HG02852 (cell line): ENCODE measurements around the gene TECPR2.
"Not testable (repeated sequence)": the region's sequence is repeated elsewhere in the genome, so short reads cannot be mapped to it uniquely, and the experiment has no call there.

Experiments used
- ATAC-seq: cut with Tn5 transposase; IDR thresholded peaks from one replicate; pipeline ENCODE4 v1.9.1; 2021; ENCODE audit warnings: mild to moderate bottlenecking, moderate library complexity; ENCODE audit not compliant: unreplicated experiment

Gene TECPR2

GRCh38 chr14:102362545-102363181 lies at the start of gene TECPR2, which contains the start of gene CINP:
TSS of gene TECPR2 (plus strand) at chr14:102362941. CDS start at chr14:102376722, 13,781 bp downstream.
TSS of gene CINP (minus strand) at chr14:102362890. CDS start at chr14:102362851, 39 bp downstream.
- ATAC-seq = peak; percentile 88

GRCh38 chr14:102314242-102315011 lies 48.3 kb upstream of the TECPR2 start:
- ATAC-seq = peak; percentile 60

- ATAC-seq = no peak
Measured at GRCh38 chr14:102315121-102315520, 47.6 kb upstream of the TECPR2 start.

- ATAC-seq = no peak
Measured at GRCh38 chr14:102316338-102316742, 46.4 kb upstream of the TECPR2 start.

GRCh38 chr14:102316743-102317563 lies 45.8 kb upstream of the TECPR2 start:
- peak; percentile 48 for ATAC-seq

- no peak for ATAC-seq
Measured at GRCh38 chr14:102317564-102318248, 45.0 kb upstream of the TECPR2 start.

- no peak for ATAC-seq
Measured at GRCh38 chr14:102318781-102319276, 43.9 kb upstream of the TECPR2 start.

GRCh38 chr14:102319351-102320032 lies 43.2 kb upstream of the TECPR2 start, which contains the start of gene ZNF839:
TSS of gene ZNF839 (plus strand) at chr14:102319746. CDS start at chr14:102319766, 20 bp downstream.
- peak; percentile 59 for ATAC-seq

GRCh38 chr14:102320033-102320660 lies 42.6 kb upstream of the TECPR2 start:
- peak; percentile 31 for ATAC-seq

- ATAC-seq = no peak
Measured at GRCh38 chr14:102320671-102321455, 41.9 kb upstream of the TECPR2 start.

GRCh38 chr14:102321456-102322422 lies 41.0 kb upstream of the TECPR2 start:
- ATAC-seq = no peak

GRCh38 chr14:102323102-102323501 lies 39.6 kb upstream of the TECPR2 start:
- ATAC-seq = no peak

GRCh38 chr14:102325791-102326345 lies 36.9 kb upstream of the TECPR2 start:
- no peak for ATAC-seq

GRCh38 chr14:102326583-102326982 lies 36.2 kb upstream of the TECPR2 start:
- no peak for ATAC-seq

- ATAC-seq = not testable (repeated sequence)
Measured at GRCh38 chr14:102329381-102329780, 33.4 kb upstream of the TECPR2 start.

- ATAC-seq = no peak
Measured at GRCh38 chr14:102330806-102331205, 31.9 kb upstream of the TECPR2 start.

- ATAC-seq = no peak
Measured at GRCh38 chr14:102333390-102333789, 29.4 kb upstream of the TECPR2 start.
